GM10847 (cell line): ENCODE measurements around the gene DPYSL4.

ENCODE experiments used
- POLR2A ChIP-seq: IDR thresholded peaks from 2 replicates; pipeline ENCODE4 v1.6.1; 2011; ENCODE audit not compliant: insufficient read length; ENCODE audit errors: extremely low read depth

Gene DPYSL4

GRCh38 chr10:132146271-132146671 lies 40.5 kb upstream of the DPYSL4 start:
- no peak for TF ChIP-seq POLR2A

DNA sequence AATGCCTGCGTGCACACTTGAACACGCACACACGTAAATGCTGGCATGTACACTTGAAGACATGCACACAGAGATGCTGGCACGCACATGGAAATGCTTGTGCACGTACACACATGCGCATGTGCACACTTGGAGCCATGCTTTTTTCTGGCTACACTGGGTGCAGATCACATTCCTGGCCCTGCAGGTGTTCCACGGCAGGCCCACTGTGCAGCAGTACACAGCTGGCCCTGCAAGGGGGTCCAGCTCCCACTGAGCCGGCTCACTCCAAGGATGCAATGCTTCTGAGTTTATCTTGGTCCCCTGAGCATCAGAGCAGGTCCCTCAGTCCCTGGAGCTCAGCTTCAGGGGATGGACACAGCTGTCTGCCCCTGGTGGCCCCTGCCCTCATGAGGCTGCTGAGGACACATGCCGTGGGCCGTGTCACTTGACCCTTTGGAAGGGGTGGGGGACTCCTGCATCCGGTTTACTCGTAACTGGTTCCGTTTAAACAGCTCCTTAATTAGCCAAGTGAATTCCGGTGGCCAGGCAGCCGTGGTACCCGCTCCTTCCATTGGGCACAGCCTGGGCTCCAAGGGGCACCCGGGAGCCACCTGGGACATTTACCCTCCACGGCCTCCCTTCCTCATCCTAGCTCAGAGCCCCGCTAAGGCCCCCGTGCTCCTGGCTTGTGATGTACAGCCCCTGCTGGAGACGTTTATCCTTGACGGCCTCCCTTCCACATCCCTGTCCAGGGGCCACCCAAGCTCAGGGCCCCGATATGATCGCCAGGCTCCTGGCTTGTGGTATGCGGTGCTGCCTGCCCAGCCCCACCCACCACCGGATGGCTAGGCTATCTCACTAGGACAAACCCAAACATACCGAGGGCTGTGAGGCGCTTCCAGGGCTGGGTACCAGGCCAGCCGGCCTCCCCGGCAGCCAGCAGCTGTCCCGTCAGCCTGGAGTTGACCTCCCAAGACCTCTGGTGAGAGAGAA lies 39.5 kb upstream of the DPYSL4 start:
- no peak for TF ChIP-seq POLR2A

- TF ChIP-seq POLR2A, result no peak
Observed at GRCh38 chr10:132148261-132149251, 38.2 kb upstream of the DPYSL4 start.

DNA sequence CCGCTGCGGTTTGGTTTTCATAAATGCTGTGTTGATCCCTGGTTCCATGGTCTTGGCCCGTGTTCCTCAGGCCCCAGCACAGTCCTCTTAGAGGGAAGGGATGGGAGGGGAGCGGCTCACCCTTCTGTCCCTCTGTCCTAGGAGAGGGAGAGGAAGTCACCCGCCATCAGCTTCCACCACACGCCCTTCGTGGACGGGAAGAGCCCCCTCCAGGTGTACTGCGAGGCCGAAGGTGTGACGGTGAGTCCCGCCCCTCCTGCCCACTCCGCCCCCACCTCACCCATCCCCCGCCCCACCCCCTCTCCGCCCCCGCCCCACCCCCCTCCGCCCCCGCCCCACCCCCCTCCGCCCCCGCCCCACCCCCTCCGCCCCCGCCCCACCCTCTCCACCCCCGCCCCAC lies 37.5 kb upstream of the DPYSL4 start:
- no peak for TF ChIP-seq POLR2A

- no peak for TF ChIP-seq POLR2A
Observed at GRCh38 chr10:132149917-132150316, 36.8 kb upstream of the DPYSL4 start.

DNA sequence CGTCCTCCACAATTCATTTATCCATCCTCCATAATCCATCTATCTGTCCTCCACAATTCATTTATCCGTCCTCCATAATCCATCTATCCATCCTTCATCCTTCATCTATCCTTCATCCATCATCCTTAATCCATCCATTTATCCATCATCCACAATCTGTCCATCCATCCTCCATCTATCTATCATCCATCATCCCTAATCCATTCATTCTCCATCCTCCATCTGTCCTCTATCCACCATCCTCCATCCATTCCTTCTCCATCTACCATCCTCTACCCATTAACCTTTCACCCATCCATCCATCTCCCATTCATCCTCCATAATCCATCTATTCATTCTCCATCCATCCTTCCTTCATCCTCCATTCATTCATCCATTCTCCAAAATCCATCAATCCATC lies 36.0 kb upstream of the DPYSL4 start:
- no peak for TF ChIP-seq POLR2A

GRCh38 chr10:132151286-132151950 lies 35.3 kb upstream of the DPYSL4 start:
- TF ChIP-seq POLR2A, result no peak

GRCh38 chr10:132151951-132152505 lies 34.7 kb upstream of the DPYSL4 start:
- TF ChIP-seq POLR2A, result no peak

GRCh38 chr10:132152896-132153580 lies 33.7 kb upstream of the DPYSL4 start:
- no peak for TF ChIP-seq POLR2A

DNA sequence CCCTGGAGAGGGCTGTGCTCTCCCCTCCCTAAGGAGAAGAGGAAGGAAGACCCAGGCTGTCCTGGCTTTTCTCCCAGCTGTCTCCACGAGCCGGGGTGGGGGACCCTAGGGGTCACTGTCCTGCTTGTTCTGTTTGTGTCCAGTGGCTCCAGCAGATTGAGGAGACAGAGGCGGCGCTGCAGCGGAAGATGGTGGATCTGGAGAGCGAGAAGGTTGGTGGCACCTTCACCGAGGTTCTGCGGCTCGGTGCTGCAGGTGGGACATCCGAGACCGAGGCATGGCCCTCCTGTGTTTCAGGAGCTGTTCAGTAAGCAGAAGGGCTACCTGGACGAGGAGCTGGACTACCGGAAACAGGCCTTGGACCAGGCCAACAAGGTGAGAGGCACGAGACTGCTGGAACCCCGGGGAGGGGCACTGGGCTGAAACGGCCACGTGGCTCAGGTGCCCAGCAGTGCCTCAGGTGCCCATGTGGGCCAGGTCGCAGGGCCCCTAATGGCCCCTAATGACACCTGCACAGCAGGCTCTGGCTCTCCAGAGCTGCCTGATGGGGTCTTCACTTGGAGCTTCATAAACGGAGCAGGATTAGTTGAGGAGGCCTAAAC lies 33.0 kb upstream of the DPYSL4 start:
- TF ChIP-seq POLR2A, result no peak

GRCh38 chr10:132154440-132154839 lies 32.3 kb upstream of the DPYSL4 start:
- no peak for TF ChIP-seq POLR2A

GRCh38 chr10:132154931-132155330 lies 31.8 kb upstream of the DPYSL4 start:
- TF ChIP-seq POLR2A, result no peak

- no peak for TF ChIP-seq POLR2A
Observed at GRCh38 chr10:132155723-132156381, 30.9 kb upstream of the DPYSL4 start.
